Measurements from ENCODE around the gene VIPR1.

VIPR1 gene

DNA sequence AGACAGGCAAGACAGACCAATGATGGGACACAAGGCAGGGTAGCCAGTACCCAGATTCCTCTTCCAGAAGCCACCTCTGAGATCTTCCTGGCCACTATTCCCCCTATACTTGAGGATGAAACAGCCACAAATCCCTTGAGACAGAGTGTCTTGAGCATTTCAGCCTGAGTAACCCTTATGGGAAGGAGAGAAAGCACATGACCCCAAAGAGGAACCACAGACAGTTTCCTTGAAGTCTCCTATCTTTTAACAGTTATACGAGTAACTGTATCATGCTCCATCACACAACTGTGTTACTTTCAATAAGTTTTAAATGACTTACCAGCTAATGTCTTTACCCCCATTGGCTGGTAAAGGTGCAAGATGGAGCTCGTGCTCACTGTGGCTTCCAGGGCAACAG is 9.3 kb downstream of the VIPR1 start:
- no peak for DNase-seq (ENCODE audit: low spot score)

DNA sequence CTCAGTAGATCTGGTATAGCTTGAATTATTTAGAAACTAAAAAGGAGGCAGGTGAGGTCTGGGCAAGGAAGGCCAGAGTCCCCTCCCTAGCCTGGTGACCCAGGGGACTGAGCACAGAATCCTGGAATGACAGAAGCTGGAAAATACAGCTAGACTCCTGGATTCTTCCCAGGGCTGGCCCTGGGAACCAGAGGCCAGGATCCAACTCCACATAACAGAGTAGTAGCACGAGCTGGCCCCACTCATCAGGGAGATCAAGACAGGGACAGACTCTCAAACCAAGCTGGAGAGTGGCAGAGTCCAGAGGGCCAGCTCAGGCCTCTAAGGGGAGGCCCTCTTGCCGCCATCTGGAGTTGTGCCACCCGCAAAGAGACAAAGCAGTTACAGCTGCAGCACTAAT is 10.7 kb downstream of the VIPR1 start:
- DNase-seq (ENCODE audit: low spot score): no peak

- DNase-seq (ENCODE audit: low spot score): no peak
Observed at GRCh38 chr3:42513521-42513920, 11.1 kb downstream of the VIPR1 start.

GRCh38 chr3:42514876-42515275 is 12.4 kb downstream of the VIPR1 start:
- no peak for DNase-seq (ENCODE audit: low spot score)

DNA sequence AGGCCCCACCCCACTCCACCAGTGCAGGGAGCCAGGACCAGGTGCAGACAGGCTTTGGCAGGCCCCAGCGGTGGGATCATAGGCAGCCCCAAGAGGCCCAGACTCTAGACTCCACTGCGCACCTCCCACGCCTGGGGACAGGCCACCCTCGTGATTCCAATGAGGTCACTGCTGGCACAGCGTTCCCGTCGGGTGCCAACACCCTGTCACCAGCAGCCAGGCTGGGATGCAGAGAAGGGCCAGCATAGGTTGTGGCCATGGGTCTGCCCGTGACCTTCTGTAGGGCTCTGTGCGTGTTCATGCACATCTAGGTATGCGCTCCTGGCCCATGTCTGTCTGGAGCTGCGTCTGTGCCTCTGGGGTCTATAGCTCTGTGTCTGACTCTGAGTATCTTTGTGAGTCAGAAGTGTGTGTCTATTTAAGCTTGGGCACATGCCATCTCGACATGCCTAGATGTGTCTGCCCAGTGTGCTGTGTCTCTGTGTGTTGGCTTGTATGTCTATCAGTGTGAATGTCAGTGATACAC is 13.0 kb downstream of the VIPR1 start:
- DNase-seq (ENCODE audit: low spot score): no peak

- DNase-seq (ENCODE audit: low spot score): no peak
Observed at GRCh38 chr3:42515976-42516375, 13.5 kb downstream of the VIPR1 start.

GRCh38 chr3:42516443-42516842 is 14.0 kb downstream of the VIPR1 start:
- DNase-seq (ENCODE audit: low spot score): no peak

- DNase-seq (ENCODE audit: low spot score): no peak
Observed at GRCh38 chr3:42517117-42517516, 14.7 kb downstream of the VIPR1 start.

DNA sequence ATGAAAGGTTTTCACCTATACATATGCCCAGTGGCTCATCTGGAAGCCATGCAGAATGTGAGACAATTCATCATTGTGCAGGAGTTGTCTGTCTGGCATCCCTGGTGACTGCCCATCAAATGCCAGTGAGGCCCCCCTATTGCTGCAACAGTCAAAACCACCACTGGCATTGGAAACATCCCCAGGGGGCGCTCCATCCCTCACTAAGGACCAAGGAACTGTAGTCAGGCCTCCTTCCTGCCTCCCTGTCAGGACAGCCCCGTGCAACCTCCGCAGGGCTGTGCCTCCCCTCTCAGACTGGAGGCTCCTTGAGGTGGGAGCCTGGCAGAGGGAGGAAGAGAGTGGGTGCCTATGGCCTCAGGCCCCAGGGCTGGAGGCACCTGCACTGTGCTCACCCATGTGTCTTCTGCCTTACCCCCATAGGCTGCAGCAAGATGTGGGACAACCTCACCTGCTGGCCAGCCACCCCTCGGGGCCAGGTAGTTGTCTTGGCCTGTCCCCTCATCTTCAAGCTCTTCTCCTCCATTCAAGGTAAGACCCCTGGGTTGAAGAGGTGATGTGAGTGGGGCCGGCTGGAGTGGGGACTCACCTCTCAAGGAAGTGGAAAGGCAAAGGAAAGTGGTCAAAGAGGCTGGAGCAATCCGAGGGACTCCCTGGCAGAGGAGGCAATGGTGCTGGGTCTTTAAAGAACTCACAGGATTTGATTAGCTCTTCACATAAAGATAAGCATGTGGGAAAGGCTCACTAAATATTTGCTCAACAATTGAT is 16.5 kb downstream of the VIPR1 start:
- DNase-seq (ENCODE audit: low spot score): no peak

DNA sequence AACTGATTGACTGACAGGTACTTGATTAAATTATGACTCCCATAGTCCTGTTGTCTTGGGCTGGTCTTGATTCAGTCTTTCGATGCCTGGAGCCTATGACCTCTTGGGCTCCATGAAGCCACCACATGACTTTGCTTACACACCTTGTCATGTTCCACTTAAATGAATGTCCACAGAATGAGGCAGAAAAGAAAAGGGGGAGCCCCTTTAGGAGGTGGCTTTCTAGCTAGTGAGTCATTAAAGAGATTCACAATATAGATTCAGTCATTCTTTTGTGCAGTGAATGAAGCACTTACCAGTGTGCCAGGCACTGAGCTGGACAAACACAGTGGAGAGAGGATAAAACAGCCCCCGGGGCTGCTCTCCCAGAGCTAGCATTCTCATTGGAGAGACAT is 17.1 kb downstream of the VIPR1 start:
- DNase-seq (ENCODE audit: low spot score): no peak

- no peak for DNase-seq (ENCODE audit: low spot score)
Observed at GRCh38 chr3:42520336-42520735, 17.9 kb downstream of the VIPR1 start.

DNA sequence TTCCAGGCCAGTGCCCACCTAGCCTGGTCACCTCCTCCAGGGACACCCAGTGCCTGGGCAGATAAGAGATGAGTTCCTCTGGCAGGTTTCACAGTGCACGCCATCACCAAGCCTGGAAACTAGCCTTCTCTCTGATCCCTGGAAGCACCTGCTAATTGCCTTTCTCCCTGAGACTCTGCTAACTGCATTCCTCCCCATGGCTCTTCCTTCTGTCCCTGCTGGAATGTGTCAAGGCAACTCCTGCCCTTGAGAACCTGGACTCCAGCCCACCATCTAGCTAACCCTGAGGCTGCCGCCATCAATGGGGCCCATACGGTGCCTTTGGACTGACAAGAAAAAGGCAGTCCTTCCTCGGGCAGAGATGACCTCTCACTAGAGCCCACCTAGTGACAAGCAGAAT is 18.5 kb downstream of the VIPR1 start:
- no peak for DNase-seq (ENCODE audit: low spot score)

DNA sequence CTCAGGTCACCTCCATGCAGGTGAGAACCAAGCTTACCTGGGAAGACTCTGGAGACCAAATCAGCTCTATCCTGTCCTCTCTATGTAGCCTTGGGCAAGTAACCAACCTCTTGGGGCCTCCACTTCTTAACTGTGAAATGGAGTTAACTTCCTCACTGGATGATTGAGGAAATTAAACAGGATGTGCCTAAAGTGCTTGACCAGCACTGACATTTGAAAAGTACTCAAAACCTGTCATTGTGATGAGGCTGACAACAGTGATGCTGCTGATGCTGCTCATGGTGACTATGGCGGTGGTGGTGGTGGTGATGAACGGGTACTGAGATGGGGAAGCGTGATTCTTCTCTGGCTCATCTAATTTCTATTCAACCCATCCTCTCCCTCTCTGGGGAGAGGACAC is 22.3 kb downstream of the VIPR1 start:
- no peak for DNase-seq (ENCODE audit: low spot score)

DNA sequence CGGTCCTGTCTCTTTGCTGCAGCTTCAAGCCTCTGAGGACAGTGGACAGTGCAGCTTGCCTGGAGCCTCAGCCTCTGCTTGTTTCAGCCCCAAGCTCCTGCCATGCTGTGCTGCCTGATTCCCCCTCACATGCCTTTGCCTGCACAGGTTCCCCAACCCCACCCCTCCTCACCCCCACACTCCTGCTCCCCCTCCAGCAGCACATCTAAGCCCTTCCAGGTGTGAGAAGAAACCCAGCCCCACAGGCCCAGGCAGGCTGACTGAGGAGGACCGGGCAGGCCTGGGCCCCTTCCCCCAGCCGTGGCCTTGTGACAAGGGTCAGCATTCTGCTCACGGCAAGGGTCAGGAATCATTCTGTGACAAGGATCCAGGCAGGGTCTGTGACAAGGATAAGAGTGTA is 22.8 kb downstream of the VIPR1 start:
- DNase-seq (ENCODE audit: low spot score): no peak

DNA sequence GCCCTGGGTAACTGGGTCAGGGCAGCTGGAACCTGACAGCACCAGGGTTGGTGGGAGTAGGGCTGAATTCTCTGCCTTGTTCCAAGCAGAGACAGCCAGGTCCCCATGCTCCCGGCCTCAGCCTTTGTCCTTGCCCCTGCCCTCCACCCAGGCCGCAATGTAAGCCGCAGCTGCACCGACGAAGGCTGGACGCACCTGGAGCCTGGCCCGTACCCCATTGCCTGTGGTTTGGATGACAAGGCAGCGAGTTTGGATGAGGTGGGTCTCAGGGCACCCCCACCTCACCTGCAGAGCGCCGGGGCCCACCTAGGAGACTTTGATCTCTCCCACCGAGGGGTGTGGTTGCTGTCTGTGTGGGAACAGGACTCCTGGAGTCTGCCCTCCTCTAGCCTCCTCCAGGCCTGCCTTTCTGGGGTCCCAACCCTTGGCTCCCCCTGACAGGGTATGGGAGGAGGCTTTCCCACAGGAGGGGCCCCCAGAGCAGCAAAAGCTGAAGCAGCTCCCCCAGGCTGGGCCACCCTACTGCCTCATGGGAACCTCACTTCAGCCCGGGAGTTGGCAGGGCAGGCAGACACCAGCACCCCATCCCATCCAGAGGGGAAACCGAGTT is 23.4 kb downstream of the VIPR1 start:
- no peak for DNase-seq (ENCODE audit: low spot score)

DNA sequence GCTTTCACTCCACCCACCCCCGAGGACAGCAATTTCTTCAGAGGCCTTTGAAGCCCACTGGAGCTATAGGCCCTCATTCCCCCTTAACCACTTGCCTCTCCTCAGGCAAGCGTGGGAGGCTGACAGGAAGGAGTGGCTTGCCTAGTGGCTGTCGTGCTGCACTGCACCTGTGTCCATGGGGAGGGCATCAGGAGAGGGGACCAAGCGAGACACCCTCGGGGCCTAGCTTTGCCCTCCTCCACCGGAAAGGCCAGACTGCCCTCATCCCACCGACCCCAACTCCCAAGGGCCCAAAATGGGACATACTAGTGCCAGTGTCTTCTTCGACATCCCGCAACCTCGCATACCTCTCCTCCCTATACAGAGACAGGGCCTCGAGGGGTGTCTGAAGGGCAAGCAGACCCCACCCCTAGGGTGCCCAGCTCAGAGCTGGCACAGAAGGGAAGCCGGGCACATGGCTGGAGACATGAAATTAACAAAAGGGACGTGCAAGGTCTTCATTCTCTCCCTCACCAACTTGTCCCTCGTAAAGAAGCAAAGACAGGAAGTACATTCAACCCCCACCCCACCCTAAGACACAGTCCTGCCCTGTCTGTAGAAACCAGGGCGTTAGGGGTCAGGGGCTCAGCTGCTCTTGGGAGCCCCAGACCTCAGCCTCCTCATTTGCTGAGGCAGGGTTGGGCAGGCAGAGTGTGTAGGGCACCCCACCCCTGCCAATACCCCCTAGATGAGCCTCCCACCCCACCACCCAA is 24.3 kb downstream of the VIPR1 start:
- DNase-seq (ENCODE audit: low spot score): no peak

DNA sequence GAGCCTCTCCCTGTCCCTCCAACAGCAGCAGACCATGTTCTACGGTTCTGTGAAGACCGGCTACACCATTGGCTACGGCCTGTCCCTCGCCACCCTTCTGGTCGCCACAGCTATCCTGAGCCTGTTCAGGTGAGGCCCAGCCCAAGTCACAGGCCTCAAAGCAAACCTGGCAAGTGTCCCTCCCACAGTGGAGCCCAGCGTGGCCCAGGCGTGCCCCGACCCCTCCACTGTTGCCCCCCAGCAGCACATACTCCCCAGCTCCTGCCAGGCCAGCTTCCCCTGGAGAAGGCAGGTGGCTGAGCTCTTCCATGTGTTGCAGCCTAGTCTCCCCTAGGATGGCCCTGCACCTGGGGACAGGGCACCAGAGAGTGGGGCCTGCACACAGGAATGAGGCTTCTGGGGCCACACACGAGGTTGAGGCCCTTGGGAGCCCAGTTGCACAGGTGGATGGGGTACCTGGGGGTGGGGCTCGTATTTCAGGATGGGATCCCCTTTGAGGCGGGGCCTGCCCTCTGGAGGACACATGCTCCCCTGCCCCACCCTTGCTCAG is 25.0 kb downstream of the VIPR1 start:
- DNase-seq (ENCODE audit: low spot score): no peak

GRCh38 chr3:42529468-42529867 is 27.0 kb downstream of the VIPR1 start:
- DNase-seq (ENCODE audit: low spot score): no peak

- DNase-seq (ENCODE audit: low spot score): no peak
Observed at GRCh38 chr3:42530073-42530472, 27.6 kb downstream of the VIPR1 start.

- no peak for DNase-seq (ENCODE audit: low spot score)
Observed at GRCh38 chr3:42531470-42531869, 29.0 kb downstream of the VIPR1 start.

- no peak for DNase-seq (ENCODE audit: low spot score)
Observed at GRCh38 chr3:42532229-42532628, 29.8 kb downstream of the VIPR1 start.

GRCh38 chr3:42533161-42533897 is 30.9 kb downstream of the VIPR1 start:
- no peak for DNase-seq (ENCODE audit: low spot score)

Measured in GM03348 (cell line).